Activated naive CD4-positive, alpha-beta T cell treated with anti-CD3 and anti-CD28 coated beads, Interleukin-2, amount 50 U/mL, for 16 hours (primary cell): ENCODE results near the gene TREX2.
"Not testable (repeated sequence)": the region's sequence is repeated elsewhere in the genome, so short reads cannot be mapped to it uniquely, and the experiment has no call there.

Source experiments
- DNase-seq: peaks from one replicate; pipeline ENCODE4 v3.0.0-alpha.2; 2020

Gene TREX2

DNA sequence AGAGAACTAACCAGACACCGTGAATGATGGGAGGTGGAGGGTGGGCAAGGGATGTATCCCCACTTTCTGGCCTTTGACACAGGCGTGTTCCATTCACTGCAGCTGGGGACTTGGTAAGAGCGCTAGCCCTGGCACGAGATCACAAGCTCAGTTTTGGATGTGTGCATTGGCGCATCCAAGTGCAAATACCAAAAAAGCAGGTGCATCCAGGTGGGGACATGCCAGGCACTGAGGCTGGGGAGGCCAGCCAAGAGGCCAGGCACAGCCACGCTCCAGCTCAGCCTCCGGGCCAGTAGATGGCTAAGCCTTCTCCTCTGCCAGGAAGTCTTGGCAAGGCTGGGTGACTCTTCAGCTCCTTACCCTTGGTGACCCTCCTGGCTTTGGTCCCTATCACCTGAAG is 39.0 kb downstream of the TREX2 start:
- no peak for DNase-seq

DNA sequence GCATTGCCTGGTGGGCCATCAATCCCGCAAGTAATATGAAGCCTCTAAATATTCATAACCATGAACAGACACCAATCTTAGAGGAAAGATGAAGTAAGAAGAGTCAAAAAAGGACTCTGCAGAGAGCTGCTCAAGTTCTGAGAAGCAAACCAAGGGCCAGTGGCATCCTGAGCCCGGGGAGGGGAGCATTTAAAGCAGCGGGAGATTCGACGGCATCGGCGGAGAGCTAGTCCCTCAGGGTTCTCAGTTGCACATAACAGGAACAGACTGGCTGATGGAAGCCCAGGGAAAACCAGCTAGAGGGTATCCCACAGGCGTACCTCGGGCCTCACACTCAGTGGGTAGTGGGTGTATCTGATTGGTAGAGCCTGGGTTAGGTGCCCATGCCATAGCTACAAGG is 39.8 kb downstream of the TREX2 start:
- no peak for DNase-seq

DNA sequence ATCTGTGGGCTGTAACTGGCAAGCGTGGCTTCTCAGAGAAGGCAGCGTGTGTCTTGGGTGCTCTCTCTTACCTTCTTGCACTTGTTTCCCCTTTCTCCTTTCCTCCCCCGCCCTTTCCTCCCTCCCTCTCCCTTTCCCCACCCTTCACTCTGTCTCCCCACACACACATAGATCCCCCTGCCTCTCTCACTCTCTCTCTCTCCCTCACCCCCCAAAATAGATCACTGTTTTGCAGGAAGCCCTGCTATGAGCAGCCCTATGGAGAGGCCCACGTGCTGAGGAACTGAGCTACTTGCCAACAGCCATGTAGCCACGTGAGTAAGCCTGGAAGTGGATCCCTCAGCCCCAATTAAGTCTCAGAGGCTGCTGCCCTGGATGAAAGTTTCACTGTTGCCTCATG is 40.4 kb downstream of the TREX2 start:
- DNase-seq: no peak

DNA sequence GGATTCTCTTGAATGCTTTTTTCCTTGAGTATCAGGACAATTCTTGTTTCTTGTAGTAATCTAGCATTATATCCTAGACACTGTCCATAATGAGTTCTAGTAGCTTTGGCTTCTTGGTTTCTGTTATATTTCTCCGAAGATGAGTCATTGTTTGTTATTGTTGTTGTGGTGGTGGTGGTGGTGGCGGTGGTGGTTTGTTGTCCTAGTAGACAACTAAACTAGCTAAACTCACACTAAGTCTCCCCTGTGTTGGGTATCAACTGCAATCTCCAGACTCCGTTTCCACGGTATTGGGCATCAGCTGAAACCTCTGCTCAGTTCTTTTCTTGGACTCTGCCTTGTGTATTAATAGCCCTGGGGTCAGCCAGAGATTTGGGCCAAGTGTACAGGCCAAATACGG is 41.5 kb downstream of the TREX2 start:
- not testable (repeated sequence) for DNase-seq

DNA sequence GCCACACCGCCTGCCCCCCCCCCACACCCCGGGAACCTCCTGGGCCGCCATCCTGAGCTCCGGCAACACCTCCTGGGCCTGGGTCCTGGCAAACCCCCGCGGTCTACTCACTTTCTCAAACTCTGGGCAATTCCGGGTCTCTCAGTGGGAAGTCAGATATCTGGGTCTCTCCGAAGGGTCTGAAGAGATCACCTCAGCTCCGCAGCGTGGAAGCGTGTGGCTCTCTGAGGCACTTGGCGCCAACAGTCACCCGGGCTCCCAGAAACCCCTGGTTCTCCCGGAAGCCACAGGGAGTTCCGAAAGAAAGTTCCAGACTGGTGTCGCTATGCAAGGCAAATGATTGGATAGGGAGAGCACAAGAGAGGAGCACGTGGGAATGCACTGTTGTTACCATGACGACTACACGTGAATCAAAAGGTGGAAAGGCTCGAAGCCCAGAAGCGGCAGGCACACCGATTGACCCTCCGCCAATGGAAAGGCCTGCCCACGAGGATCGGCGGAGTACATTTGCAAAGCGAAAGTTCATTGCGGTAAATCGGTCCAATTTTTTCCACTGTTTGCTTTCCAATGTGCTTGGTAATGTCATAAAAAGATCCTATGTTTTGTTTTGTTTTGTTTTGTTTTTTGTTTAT is 44.6 kb downstream of the TREX2 start, which contains the start of gene PNMA6E:
TSS of gene PNMA6E (minus strand) at position 218 of the 632 bp plus-strand sequence. CDS start 2,501 bp downstream, outside the sequence.
- no peak for DNase-seq

DNA sequence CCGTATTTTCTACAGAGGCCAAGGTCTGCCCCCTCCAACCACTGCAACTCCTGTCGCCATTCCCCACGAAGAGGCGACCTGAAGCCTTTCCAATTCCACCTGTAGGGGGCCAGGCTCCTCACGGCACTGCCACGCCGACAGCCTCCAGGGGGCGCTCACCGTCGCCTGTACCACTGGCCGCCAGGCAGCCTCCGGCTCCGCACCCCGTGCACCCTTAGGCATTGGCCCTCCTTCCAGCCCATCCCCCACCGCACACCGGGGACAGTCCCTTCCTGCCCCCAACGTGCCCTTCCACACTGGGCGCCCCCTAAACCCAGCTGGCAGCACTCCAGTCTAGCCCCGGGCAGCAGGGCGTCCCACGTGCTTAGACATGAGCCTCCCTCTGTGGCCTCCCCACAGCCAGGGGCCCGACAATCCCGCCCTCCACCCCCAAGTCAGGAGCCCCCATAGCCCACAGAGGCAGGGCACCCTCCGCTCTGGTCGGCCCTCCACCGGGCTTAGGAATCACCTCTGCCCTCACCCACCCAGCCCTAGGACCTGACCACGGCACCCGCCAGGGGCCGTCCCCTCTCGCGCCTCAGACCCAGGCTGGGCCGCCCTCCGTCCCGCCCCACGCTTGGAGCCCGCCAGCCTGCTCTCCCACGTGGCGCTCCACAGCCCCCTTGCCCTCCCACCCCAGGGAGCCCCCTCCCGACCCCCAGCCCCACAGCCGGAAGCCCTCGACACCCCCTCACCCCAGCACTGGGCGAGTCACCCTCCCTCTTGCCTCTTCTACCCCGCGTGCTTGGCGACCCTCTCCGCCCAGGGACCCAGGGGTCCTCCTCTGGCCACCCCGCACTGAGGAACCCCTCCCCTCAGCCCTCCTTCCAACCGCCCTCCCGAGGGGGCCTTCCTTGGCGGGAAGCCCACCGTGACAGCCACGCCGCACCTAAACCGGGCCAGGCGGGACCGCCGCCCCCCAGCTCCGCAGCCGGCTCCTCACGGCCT is 45.4 kb downstream of the TREX2 start:
- DNase-seq: peak; percentile 55

DNA sequence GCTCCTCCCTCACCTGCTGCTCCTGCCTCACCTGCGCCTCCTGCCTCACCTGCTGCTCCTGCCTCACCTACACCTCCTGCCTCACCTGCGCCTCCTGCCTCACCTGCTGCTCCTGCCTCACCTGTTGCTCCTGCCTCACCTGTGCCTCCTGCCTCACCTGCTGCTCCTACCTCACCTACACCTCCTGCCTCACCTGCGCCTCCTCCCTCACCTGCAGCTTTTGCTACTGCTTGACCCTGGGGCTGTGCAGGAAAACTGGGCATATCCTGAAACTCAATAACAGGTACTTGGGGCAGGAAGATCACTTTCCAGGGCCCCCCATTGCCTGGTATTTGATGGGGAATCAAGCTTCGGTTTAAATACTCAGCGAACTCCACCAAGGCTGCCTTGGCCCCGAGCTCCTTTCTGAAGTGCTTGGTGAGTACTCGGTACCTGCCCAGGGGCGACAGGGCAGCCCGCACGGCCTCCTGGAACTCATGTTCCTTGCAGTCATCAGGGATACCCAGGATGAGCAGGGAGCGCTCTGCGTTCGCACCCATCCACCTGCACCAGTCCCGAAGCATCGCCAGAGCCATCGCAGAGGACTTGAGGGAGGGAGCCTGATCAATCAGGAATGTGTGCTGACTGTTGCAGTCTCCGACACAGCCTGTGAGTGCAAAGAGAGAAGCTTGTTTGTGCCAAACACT is 47.4 kb downstream of the TREX2 start:
- DNase-seq: no peak

DNA sequence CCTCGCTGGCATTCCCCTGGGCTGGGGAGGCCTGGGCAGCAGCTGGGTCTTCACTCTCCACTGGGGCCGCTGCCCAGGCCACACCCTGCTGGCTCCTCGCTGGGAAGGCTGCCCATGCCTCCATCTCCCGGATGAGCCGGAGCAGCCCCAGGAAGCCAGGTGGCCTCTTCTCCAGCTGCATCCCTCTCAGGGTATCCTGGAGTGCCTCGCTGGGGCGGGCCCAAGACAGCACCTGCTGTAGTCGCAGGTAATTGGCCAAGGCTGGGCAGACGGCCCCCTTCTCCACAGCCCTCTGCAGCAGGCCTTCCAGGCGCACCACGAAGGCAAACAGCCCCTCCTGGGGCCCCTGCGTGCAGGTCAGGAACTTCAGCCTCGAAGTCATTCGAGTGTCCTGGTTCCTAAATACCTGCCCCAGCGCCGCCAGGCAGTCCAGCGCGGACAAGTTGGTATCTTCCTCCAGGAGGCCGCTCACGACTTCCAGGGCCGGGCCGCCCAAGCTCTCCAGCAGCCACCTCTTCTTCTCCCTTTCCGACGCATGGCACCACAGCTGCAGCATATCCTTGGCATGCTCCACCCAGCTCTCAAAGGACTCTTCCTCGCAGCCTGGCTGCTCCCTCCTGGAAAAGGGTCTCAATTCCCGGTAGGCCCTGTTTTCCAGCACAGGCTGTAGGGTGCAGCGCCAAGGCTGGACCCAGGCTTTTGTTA is 48.4 kb downstream of the TREX2 start:
- no peak for DNase-seq

DNA sequence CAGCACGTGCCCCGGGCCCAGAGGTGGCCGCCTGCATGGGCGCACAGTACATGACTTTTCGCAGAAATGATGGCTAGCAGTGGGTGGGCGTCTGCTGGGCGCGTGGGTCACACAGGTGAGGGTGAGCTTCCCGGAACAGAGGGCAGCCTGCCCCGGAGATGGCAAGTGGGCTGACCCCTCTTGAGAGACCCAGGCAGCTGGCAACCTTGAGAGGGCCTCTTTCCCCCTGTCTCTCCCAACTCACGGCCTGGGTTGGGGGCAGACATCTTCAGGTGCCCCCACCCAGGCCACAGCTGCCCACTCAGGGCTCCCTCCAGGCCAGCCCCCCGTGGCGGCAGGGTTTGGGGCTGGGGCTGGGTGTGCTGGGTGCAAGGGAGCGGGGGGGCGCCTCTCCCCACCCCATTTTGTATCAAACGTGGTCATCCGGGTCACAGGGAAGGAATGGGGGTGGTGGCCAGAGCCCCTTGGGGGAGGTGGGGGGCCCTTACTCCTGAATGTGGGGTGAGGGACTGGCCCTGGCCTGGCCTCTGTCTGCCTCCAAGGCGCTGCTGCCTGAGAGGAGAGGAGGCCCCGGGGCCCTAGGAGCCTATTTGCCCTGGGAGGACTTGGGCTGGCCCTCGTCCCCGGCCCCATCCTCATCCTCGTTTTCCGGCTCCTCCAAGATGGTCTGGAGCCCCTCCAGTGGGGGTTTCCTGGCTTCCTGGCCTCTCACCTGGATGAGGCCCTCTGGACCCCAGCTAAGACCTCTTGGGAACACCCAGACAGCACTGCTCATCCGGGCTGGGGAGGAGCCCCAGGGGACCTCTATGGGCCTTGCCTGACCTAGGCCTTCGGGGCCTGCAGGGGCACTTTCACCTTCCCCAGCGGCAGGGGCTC is 49.3 kb downstream of the TREX2 start:
- no peak for DNase-seq

DNA sequence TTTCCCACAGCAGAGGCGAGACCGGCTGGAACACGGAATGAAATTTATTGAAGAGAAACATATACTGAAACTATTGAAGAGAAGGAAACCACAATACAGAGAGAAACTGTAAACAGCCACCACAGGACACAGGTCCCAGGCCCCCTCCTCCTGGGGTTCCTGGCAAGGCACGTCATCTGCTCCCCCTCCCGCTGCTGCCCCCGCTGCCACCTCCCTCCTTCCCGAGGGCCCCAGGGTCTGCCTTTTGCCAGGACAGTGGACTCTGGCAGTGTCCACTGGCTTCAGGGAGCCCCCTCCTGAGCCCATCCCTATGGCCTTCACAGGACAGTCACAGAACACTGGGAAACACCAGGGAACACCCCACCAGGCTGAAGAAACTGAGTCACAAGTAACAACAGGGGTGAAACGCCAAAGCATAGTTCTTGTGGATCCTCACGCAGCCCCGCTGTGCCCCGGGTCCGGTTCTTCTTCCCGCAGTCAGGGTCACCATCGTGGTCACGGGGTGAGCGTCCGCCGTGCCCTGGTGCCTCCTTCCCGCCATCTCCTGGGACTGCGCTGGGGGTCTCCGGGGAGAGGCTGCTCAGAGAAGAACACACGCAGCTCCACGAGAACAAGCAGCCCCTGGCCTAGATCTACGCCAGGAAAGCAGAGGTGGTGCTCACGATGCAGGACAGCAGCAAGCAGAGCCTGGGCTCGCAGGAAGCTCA is 50.1 kb downstream of the TREX2 start:
- DNase-seq: no peak

DNA sequence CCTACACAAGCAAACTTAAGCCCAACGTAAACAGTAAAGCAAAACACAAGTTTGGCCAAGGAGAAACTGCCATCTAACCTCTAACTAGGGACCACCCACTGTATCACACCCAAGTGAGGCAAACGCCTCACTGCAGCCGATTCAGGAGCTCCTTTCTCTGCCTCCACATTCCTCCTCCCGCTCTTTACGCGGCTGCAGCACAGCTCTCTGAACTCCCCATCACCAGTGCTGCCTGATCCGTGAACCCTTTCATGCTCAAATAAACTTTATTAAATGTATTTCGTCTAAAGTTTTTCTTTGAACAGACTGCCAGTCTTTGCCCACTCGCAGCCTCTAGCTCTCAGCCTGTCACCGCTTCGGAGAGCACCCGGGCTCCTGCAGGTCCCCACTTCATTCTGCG is 51.2 kb downstream of the TREX2 start:
- DNase-seq: no peak
